HepG2 (cell line): Measurements from ENCODE around the gene ZMYM4. TPM values are rescaled to one million over a fixed set of nuclear protein-coding genes. Genes with fewer than 3 reads are reported as not detected.

Source experiments
- DMAP1 ChIP-seq: IDR thresholded peaks from 2 replicates; pipeline ENCODE4 v1.6.1; 2016
- DMTF1 ChIP-seq: sonication (generic); formaldehyde crosslinking; IDR thresholded peaks from 2 replicates; pipeline ENCODE4 v1.4.0; 2020; ENCODE audit warnings: mild to moderate bottlenecking, missing genetic modification reagents
- EEA1 ChIP-seq: sonication (generic); formaldehyde crosslinking; IDR thresholded peaks from 2 replicates; pipeline ENCODE4 v1.5.1; 2020; ENCODE audit warnings: mild to moderate bottlenecking, missing genetic modification reagents, borderline replicate concordance
- HMG20B ChIP-seq: conservative IDR thresholded peaks from 2 replicates; pipeline ENCODE4 v1.6.1; 2016; ENCODE audit warnings: missing genetic modification reagents, missing compliant biosample characterization
- HNRNPK ChIP-seq: fragments of 200-400 bp; formaldehyde crosslinking; IDR thresholded peaks from 2 replicates; pipeline ENCODE4 v1.6.1; 2018; ENCODE audit warnings: low read length, low read depth, moderate library complexity, mild to moderate bottlenecking; ENCODE audit not compliant: poor library complexity, severe bottlenecking
- SALL1 ChIP-seq: sonication (generic); formaldehyde crosslinking; IDR thresholded peaks from 2 replicates; pipeline ENCODE4 v1.8.0; 2022; ENCODE audit warnings: mild to moderate bottlenecking, missing genetic modification reagents
- SMAD3 ChIP-seq: sonication (generic); formaldehyde crosslinking; IDR thresholded peaks from 2 replicates; pipeline ENCODE4 v1.4.0; 2020; ENCODE audit warnings: missing genetic modification reagents
- TBL1XR1 ChIP-seq: fragments of 150-350 bp; IDR thresholded peaks from 2 replicates; pipeline ENCODE4 v1.6.1; 2014; ENCODE audit warnings: borderline replicate concordance, low read length; ENCODE audit not compliant: partially characterized antibody
- TIGD3 ChIP-seq: sonication (generic); formaldehyde crosslinking; IDR thresholded peaks from 2 replicates; pipeline ENCODE4 v1.5.1; 2020; ENCODE audit warnings: mild to moderate bottlenecking, missing genetic modification reagents, borderline replicate concordance
- TSC22D2 ChIP-seq: sonication (generic); formaldehyde crosslinking; IDR thresholded peaks from 2 replicates; pipeline ENCODE4 v1.5.1; 2020; ENCODE audit warnings: missing genetic modification reagents, mild to moderate bottlenecking, borderline replicate concordance
- U2AF1 ChIP-seq: fragments of 200-400 bp; formaldehyde crosslinking; optimal IDR thresholded peaks from 2 replicates; pipeline ENCODE3; 2017; ENCODE audit warnings: mild to moderate bottlenecking, low read depth, low read length
- ZNF709 ChIP-seq: sonication (generic); formaldehyde crosslinking; IDR thresholded peaks from 2 replicates; pipeline ENCODE4 v1.5.0; 2020; ENCODE audit warnings: mild to moderate bottlenecking, missing genetic modification reagents
- polyA plus RNA-seq, 8 experiments: library from polyadenylated mRNA; depleted of rRNA in 3 of 8; stranded (reverse) in 7 of 8; unstranded in 1 of 8; fragments of >200 nt; fragmentation: Illumina TruSeq in 4 of 8; extraction: Trizol in 4 of 8; gene quantifications; 2 replicates each; pipeline versions ENCODE4 v1.2.1 to v1.2.3, GENCODE V29; 2011 to 2016; ENCODE audit warnings: low read depth in 4 of 8, missing spikeins in 1 of 8, mixed read lengths in 1 of 8; ENCODE audit not compliant: insufficient read depth in 1 of 8
- total RNA-seq, 5 experiments: library from RNA; depleted of rRNA; stranded (reverse); fragments of >200 nt; fragmentation: Illumina TruSeq; extraction: Trizol; gene quantifications; 2 replicates each; pipeline ENCODE4 v1.2.3, GENCODE V29; 2016; ENCODE audit warnings: low read depth in 1 of 5

The ZMYM4 gene
- total and polyA plus RNA-seq, 2 of the 13 experiments (the other 11 are each of a cell fraction or from before 2014, with no cell fraction given): 13.9 to 37.6 TPM

GRCh38 chr1:35436078-35436477 lies 167.6 kb downstream of the ZMYM4 start (continued):
- no peak for TF ChIP-seq TIGD3 (CRISPR knock-in tag)
- TF ChIP-seq ZNF709 (CRISPR knock-in tag): no peak
- no peak for TF ChIP-seq U2AF1
- TF ChIP-seq SMAD3: no peak
- TF ChIP-seq HMG20B (CRISPR knock-in tag): no peak
- no peak for TF ChIP-seq HNRNPK
- TF ChIP-seq DMTF1 (CRISPR knock-in tag): no peak
- no peak for TF ChIP-seq EEA1 (CRISPR knock-in tag)
- no peak for TF ChIP-seq TBL1XR1
- TF ChIP-seq TSC22D2 (CRISPR knock-in tag): no peak
- TF ChIP-seq SALL1: no peak
- no peak for TF ChIP-seq DMAP1 (CRISPR knock-in tag)
- TF ChIP-seq, all 625 proteins: peak for 0
